Upper lobe of right lung (tissue), 1 donor: ENCODE measurements around the gene TTC28. TPM values are rescaled to one million over a fixed set of nuclear protein-coding genes. Genes with fewer than 3 reads are reported as not detected.
A peak's percentile ranks its signal among the peaks of the same experiment; 100 is the strongest.
"Not testable (repeated sequence)": the region's sequence is repeated elsewhere in the genome, so short reads cannot be mapped to it uniquely, and the experiment has no call there.

Experiments
- ATAC-seq: fragments of 200-7000 bp; cut with Tn5 transposase; one replicate; pipeline ENCODE4 v1.9.1; 2020; ENCODE audit warnings: mild to moderate bottlenecking, moderate library complexity
- DNase-seq: peaks from one replicate; pipeline ENCODE4 v3.0.0-alpha.2; 2020
- H3K27ac ChIP-seq: fragments of 200-600 bp; one replicate; pipeline ENCODE4 v1.8.0; 2022
- H3K27me3 ChIP-seq: fragments of 200-600 bp; one replicate; pipeline ENCODE4 v1.8.0; 2022; ENCODE audit warnings: mild to moderate bottlenecking
- H3K36me3 ChIP-seq: fragments of 200-600 bp; one replicate; pipeline ENCODE4 v1.8.0; 2022
- H3K4me1 ChIP-seq: fragments of 200-600 bp; one replicate; pipeline ENCODE4 v1.8.0; 2022
- H3K4me3 ChIP-seq: fragments of 200-600 bp; one replicate; pipeline ENCODE4 v1.8.0; 2022; ENCODE audit warnings: mild to moderate bottlenecking
- H3K9me3 ChIP-seq: fragments of 200-600 bp; one replicate; pipeline ENCODE4 v1.8.0; 2022
- CTCF ChIP-seq: fragments of 200-600 bp; IDR thresholded peaks from one replicate; pipeline ENCODE4 v1.8.0; 2022; ENCODE audit warnings: antibody characterized with exemption
- intact Hi-C: fragments of 100-400 bp; cut with DNase I; formaldehyde crosslinking; loops from one replicate; pipeline ENCODE4 v1.11.0; 2022
- total RNA-seq: library from RNA; stranded (reverse); fragmentation: NEBNext Ultra II Directional; extraction: Animal tissue kit (Norgen Biotek cat#: 25700); gene quantifications from one replicate; pipeline ENCODE4 v1.2.1, GENCODE V29; 2021
- donor health status: DM: no; HTN: yes; CAD: no; lungs with severe emphysema.

TTC28 gene
- total RNA-seq, 1 donor from 2014 or later, result 48.7 TPM

GRCh38 chr22:28207281-28208030 lies 472.2 kb downstream of the TTC28 start:
- H3K27me3 ChIP-seq, result no peaks in the 10 kb centered on the region
- H3K36me3 ChIP-seq, result no peaks in the 10 kb centered on the region
- no peak for TF ChIP-seq CTCF
- ATAC-seq, result no peak
- DNase-seq, result no peak
- H3K9me3 ChIP-seq, result no peaks in the 10 kb centered on the region
- intact Hi-C loops, result no loop called here
- H3K27ac ChIP-seq, result no peak overlapping the region
- H3K4me1 ChIP-seq, result peaks cover 9% of the 10 kb centered on the region
- H3K4me3 ChIP-seq, result no peak overlapping the region

GRCh38 chr22:28205926-28206325 lies 473.7 kb downstream of the TTC28 start:
- intact Hi-C loops, result no loop called here
- H3K9me3 ChIP-seq, result no peaks in the 10 kb centered on the region
- H3K4me1 ChIP-seq, result peaks cover 9% of the 10 kb centered on the region
- no peak for ATAC-seq
- DNase-seq, result no peak
- H3K4me3 ChIP-seq, result no peak overlapping the region
- H3K27ac ChIP-seq, result no peak overlapping the region
- no peak for TF ChIP-seq CTCF
- H3K27me3 ChIP-seq, result no peaks in the 10 kb centered on the region
- no peaks in the 10 kb centered on the region for H3K36me3 ChIP-seq

- Histone ChIP-seq H3K27ac (no peak overlapping the region), H3K4me3 (no peak overlapping the region), H3K27me3 (no peaks in the 10 kb centered on the region), H3K4me1 (peaks cover 9% of the 10 kb centered on the region), H3K9me3 (no peaks in the 10 kb centered on the region), H3K36me3 (no peaks in the 10 kb centered on the region)
- intact Hi-C loops, result no loop called here
- DNase-seq (no peak), ATAC-seq (no peak)
- TF ChIP-seq CTCF, result no peak
These were observed 475.3 kb downstream of the TTC28 start for GRCh38 chr22:28204382-28204781.

- Histone ChIP-seq H3K4me3 (no peak overlapping the region), H3K36me3 (no peaks in the 10 kb centered on the region), H3K27me3 (no peaks in the 10 kb centered on the region), H3K27ac (no peak overlapping the region), H3K9me3 (no peaks in the 10 kb centered on the region), H3K4me1 (peaks cover 9% of the 10 kb centered on the region)
- intact Hi-C loops, result no loop called here
- no peak for ATAC-seq
- DNase-seq, result no peak
- TF ChIP-seq CTCF, result no peak
These were observed 476.4 kb downstream of the TTC28 start for GRCh38 chr22:28203286-28203685.

- Histone ChIP-seq H3K4me3 (no peak overlapping the region), H3K27ac (no peak overlapping the region), H3K36me3 (no peaks in the 10 kb centered on the region), H3K27me3 (no peaks in the 10 kb centered on the region), H3K4me1 (no peaks in the 10 kb centered on the region), H3K9me3 (no peaks in the 10 kb centered on the region)
- no peak for TF ChIP-seq CTCF
- ATAC-seq (no peak), DNase-seq (no peak)
- intact Hi-C loops, result no loop called here
These were observed 480.9 kb downstream of the TTC28 start for GRCh38 chr22:28198692-28199091.

- H3K27me3 ChIP-seq, H3K9me3 ChIP-seq, intact Hi-C loops, H3K27ac ChIP-seq, H3K36me3 ChIP-seq, ATAC-seq, H3K4me3 ChIP-seq, H3K4me1 ChIP-seq: not testable (repeated sequence)
- peak; percentile 46 for DNase-seq
These were observed 488.1 kb downstream of the TTC28 start for GRCh38 chr22:28191571-28191970.
